Dendritic cell treated with granulocyte-macrophage colony-stimulating factor and Interleukin-4, amounts not matched to agents 40 ng/mL and 50 ng/mL, for 4 days (primary cell): ENCODE measurements around the gene F11R.

ENCODE experiments used
- H3K27ac Mint-ChIP-seq: one replicate; pipeline ENCODE4 v1.8.0; 2022; ENCODE audit warnings: mild to moderate bottlenecking, mixed read lengths
- H3K27me3 Mint-ChIP-seq: one replicate; pipeline ENCODE4 v1.8.0; 2022; ENCODE audit warnings: mild to moderate bottlenecking, mixed read lengths
- H3K36me3 Mint-ChIP-seq: one replicate; pipeline ENCODE4 v1.8.0; 2022; ENCODE audit warnings: low read depth, mixed read lengths
- H3K4me1 Mint-ChIP-seq: one replicate; pipeline ENCODE4 v1.8.0; 2022; ENCODE audit warnings: low read depth, mixed read lengths
- H3K4me3 Mint-ChIP-seq: one replicate; pipeline ENCODE4 v1.8.0; 2022; ENCODE audit warnings: mild to moderate bottlenecking, moderate library complexity, mixed read lengths
- H3K9me3 Mint-ChIP-seq: one replicate; pipeline ENCODE4 v1.8.0; 2022; ENCODE audit warnings: mixed read lengths
- intact Hi-C: fragments of 100-400 bp; cut with micrococcal nuclease; formaldehyde crosslinking; loops from one replicate; pipeline ENCODE4 v1.15.0; 2022

Gene F11R

GRCh38 chr1:161013488-161014230, 7.3 kb downstream of the F11R start:
- Mint-ChIP-seq H3K9me3 (no peaks in the 10 kb centered on the region), H3K4me3 (peak overlapping the region; percentile 75), H3K4me1 (peaks cover 49% of the 10 kb centered on the region), H3K36me3 (no peaks in the 10 kb centered on the region), H3K27me3 (no peaks in the 10 kb centered on the region), H3K27ac (peak overlapping the region; percentile 99)
- intact Hi-C loops, result no loop called here

- Mint-ChIP-seq H3K4me3 (peak overlapping the region; percentile 75), H3K4me1 (peaks cover 44% of the 10 kb centered on the region), H3K36me3 (no peaks in the 10 kb centered on the region), H3K27me3 (no peaks in the 10 kb centered on the region), H3K9me3 (no peaks in the 10 kb centered on the region), H3K27ac (peak overlapping the region; percentile 99)
- intact Hi-C loops, result no loop called here
Observed at GRCh38 chr1:161013131-161013487, 7.8 kb downstream of the F11R start.

GRCh38 chr1:161012420-161012819, 8.5 kb downstream of the F11R start:
- Mint-ChIP-seq H3K36me3 (no peaks in the 10 kb centered on the region), H3K4me3 (no peak overlapping the region), H3K9me3 (no peaks in the 10 kb centered on the region), H3K4me1 (peaks cover 37% of the 10 kb centered on the region), H3K27me3 (no peaks in the 10 kb centered on the region), H3K27ac (peak overlapping the region; percentile 99)
- intact Hi-C loops, result no loop called here

GRCh38 chr1:161009602-161010211, 11.2 kb downstream of the F11R start:
- H3K27me3 Mint-ChIP-seq, result no peaks in the 10 kb centered on the region
- intact Hi-C loops, result no loop called here
- H3K27ac Mint-ChIP-seq, result no peak overlapping the region
- H3K9me3 Mint-ChIP-seq, result no peaks in the 10 kb centered on the region
- H3K4me3 Mint-ChIP-seq, result no peak overlapping the region
- H3K4me1 Mint-ChIP-seq, result peaks cover 34% of the 10 kb centered on the region
- H3K36me3 Mint-ChIP-seq, result peaks cover 6% of the 10 kb centered on the region

GRCh38 chr1:161008869-161009510, 12.0 kb downstream of the F11R start:
- Mint-ChIP-seq H3K4me1 (peaks cover 31% of the 10 kb centered on the region), H3K9me3 (no peaks in the 10 kb centered on the region), H3K27ac (no peak overlapping the region), H3K36me3 (peaks cover 6% of the 10 kb centered on the region), H3K27me3 (no peaks in the 10 kb centered on the region), H3K4me3 (no peak overlapping the region)
- intact Hi-C loops, result no loop called here

- Mint-ChIP-seq H3K4me3 (no peak overlapping the region), H3K36me3 (peaks cover 6% of the 10 kb centered on the region), H3K27me3 (no peaks in the 10 kb centered on the region), H3K4me1 (peaks cover 21% of the 10 kb centered on the region), H3K27ac (no peak overlapping the region), H3K9me3 (no peaks in the 10 kb centered on the region)
- intact Hi-C loops, result no loop called here
Observed at GRCh38 chr1:161007369-161007768, 13.6 kb downstream of the F11R start.

- Mint-ChIP-seq H3K4me3 (no peak overlapping the region), H3K27ac (peak overlapping the region; percentile 23), H3K36me3 (peaks cover 6% of the 10 kb centered on the region), H3K27me3 (no peaks in the 10 kb centered on the region), H3K9me3 (no peaks in the 10 kb centered on the region), H3K4me1 (peaks cover 14% of the 10 kb centered on the region)
- intact Hi-C loops, result no loop called here
Observed at GRCh38 chr1:161006563-161006962, 14.4 kb downstream of the F11R start.

GRCh38 chr1:161001525-161001924, 19.4 kb downstream of the F11R start:
- H3K4me1 Mint-ChIP-seq, result peaks cover 15% of the 10 kb centered on the region
- intact Hi-C loops, result no loop called here
- H3K27me3 Mint-ChIP-seq, result no peaks in the 10 kb centered on the region
- no peak overlapping the region for H3K27ac Mint-ChIP-seq
- H3K9me3 Mint-ChIP-seq, result no peaks in the 10 kb centered on the region
- H3K36me3 Mint-ChIP-seq, result peaks cover 43% of the 10 kb centered on the region
- no peak overlapping the region for H3K4me3 Mint-ChIP-seq

- H3K27ac Mint-ChIP-seq, result no peak overlapping the region
- peaks cover 15% of the 10 kb centered on the region for H3K4me1 Mint-ChIP-seq
- no peak overlapping the region for H3K4me3 Mint-ChIP-seq
- H3K9me3 Mint-ChIP-seq, result no peaks in the 10 kb centered on the region
- intact Hi-C loops, result no loop called here
- H3K36me3 Mint-ChIP-seq, result peaks cover 41% of the 10 kb centered on the region
- no peaks in the 10 kb centered on the region for H3K27me3 Mint-ChIP-seq
Observed at GRCh38 chr1:161000736-161001480, 20.0 kb downstream of the F11R start.

GRCh38 chr1:160999376-160999775, 21.6 kb downstream of the F11R start:
- intact Hi-C loops, result no loop called here
- Mint-ChIP-seq H3K27ac (no peak overlapping the region), H3K36me3 (peaks cover 41% of the 10 kb centered on the region), H3K27me3 (peaks cover 1% of the 10 kb centered on the region), H3K9me3 (no peaks in the 10 kb centered on the region), H3K4me1 (peaks cover 10% of the 10 kb centered on the region), H3K4me3 (no peak overlapping the region)

- H3K9me3 Mint-ChIP-seq, result no peaks in the 10 kb centered on the region
- no peak overlapping the region for H3K4me3 Mint-ChIP-seq
- H3K27ac Mint-ChIP-seq, result peak overlapping the region; percentile 50
- H3K27me3 Mint-ChIP-seq, result peaks cover 1% of the 10 kb centered on the region
- peaks cover 41% of the 10 kb centered on the region for H3K36me3 Mint-ChIP-seq
- H3K4me1 Mint-ChIP-seq, result peaks cover 10% of the 10 kb centered on the region
- intact Hi-C loops, result loop anchor here (1.0 to 2.0 kb wide), 2 partner anchors 47 to 142 kb away; partner anchors contain the start of gene USF1
Observed at GRCh38 chr1:160997323-160998038, 23.5 kb downstream of the F11R start.

GRCh38 chr1:160996178-160996577, 24.8 kb downstream of the F11R start:
- no peaks in the 10 kb centered on the region for H3K9me3 Mint-ChIP-seq
- H3K4me3 Mint-ChIP-seq, result no peak overlapping the region
- peaks cover 1% of the 10 kb centered on the region for H3K27me3 Mint-ChIP-seq
- peaks cover 38% of the 10 kb centered on the region for H3K36me3 Mint-ChIP-seq
- no peak overlapping the region for H3K27ac Mint-ChIP-seq
- intact Hi-C loops, result loop anchor here (2.0 kb wide), 1 partner anchor 49 kb away; the partner anchor contains the start of gene USF1
- peaks cover 10% of the 10 kb centered on the region for H3K4me1 Mint-ChIP-seq

GRCh38 chr1:160993544-160994193, 27.3 kb downstream of the F11R start:
- peaks cover 1% of the 10 kb centered on the region for H3K27me3 Mint-ChIP-seq
- peaks cover 19% of the 10 kb centered on the region for H3K4me1 Mint-ChIP-seq
- H3K4me3 Mint-ChIP-seq, result no peak overlapping the region
- H3K9me3 Mint-ChIP-seq, result no peaks in the 10 kb centered on the region
- no peak overlapping the region for H3K27ac Mint-ChIP-seq
- intact Hi-C loops, result no loop called here
- peaks cover 13% of the 10 kb centered on the region for H3K36me3 Mint-ChIP-seq
